ENCODE measurements around the gene DNAJC5.
A peak's percentile ranks its signal among the peaks of the same experiment; 100 is the strongest.

Gene DNAJC5

DNA sequence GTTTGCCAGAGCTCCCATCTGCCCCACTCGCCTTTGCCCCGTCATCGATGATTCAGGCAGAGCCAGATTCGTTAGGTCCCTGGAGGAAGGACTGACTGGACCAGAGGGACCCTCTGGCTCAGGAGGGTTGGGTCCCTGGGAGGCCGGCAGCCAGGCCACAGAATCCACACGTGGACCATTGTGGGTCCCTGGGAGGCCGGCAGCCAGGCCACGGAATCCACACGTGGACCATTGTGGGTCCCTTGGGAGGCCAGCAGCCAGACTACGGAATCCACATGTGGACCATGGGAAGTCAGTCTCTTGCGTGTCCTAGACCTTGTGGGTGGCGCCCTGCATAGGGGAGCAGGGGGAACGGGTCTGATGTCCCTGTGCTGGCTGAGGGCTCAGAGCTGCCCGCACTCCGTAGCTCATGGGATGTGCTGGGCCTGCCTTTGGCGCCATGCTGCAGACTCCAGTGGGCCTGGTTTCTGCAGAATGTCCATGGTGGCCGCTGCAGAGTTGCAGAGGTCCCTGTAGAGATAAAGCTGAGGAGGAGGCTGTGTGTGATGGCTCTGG, 37.8 kb downstream of the DNAJC5 start:
- H3K4me1 Mint-ChIP-seq (ENCODE audit: low read depth) = peaks cover 1% of the 10 kb centered on the region
- H3K9me3 Mint-ChIP-seq (ENCODE audit: low read depth) = no peaks in the 10 kb centered on the region
- H3K36me3 Mint-ChIP-seq = peaks cover 2% of the 10 kb centered on the region
- no peak overlapping the region for H3K27ac Mint-ChIP-seq
- H3K27me3 Mint-ChIP-seq = no peaks in the 10 kb centered on the region
- H3K4me3 Mint-ChIP-seq = no peak overlapping the region

- Mint-ChIP-seq H3K4me3 (no peak overlapping the region), H3K27me3 (no peaks in the 10 kb centered on the region), H3K27ac (no peak overlapping the region), H3K4me1 (ENCODE audit: low read depth) (peaks cover 1% of the 10 kb centered on the region), H3K9me3 (ENCODE audit: low read depth) (no peaks in the 10 kb centered on the region), H3K36me3 (peaks cover 2% of the 10 kb centered on the region)
These were observed 38.7 kb downstream of the DNAJC5 start for GRCh38 chr20:63933646-63934045.

DNA sequence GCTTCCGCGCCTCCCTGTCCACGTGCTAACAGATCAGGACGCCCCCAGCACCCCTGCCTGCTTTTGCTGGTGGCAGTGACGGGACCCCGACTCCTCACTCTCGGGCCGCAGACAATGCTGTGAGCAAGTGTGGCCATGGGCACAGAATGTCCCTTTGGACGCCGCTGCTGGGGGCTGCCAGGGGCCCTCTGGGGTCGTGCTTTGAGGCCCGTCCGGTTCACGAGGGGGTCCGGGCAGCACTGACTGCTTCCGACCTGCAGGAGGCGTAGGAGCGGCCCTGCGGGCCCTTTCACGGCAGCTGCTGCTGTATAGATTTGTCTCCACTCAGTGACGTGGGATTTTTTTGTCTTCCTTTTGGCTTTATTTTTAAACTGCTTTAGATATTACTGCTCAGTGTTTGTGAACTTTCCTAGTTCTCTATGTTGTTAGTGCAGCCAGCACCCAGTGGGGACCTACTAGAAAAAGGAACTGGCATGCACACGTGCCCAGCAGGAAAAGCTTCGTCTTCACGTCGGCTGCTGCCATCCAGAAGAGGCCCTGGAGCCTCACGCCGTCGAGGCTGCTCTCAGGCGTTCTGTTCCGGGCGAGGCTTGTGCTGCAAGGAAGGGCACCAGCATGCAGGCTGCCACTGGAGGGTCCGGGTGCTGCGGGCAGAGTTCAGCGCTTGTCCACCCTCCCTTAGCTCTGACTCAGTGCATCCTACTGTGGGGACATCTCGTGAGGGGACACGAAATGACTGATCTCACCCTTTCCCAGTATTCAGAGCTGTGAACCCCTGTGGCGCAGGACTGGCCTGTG, 39.5 kb downstream of the DNAJC5 start:
- Mint-ChIP-seq H3K36me3 (peaks cover 2% of the 10 kb centered on the region), H3K27me3 (no peaks in the 10 kb centered on the region), H3K27ac (no peak overlapping the region), H3K9me3 (ENCODE audit: low read depth) (no peaks in the 10 kb centered on the region), H3K4me3 (no peak overlapping the region), H3K4me1 (ENCODE audit: low read depth) (peaks cover 1% of the 10 kb centered on the region)

DNA sequence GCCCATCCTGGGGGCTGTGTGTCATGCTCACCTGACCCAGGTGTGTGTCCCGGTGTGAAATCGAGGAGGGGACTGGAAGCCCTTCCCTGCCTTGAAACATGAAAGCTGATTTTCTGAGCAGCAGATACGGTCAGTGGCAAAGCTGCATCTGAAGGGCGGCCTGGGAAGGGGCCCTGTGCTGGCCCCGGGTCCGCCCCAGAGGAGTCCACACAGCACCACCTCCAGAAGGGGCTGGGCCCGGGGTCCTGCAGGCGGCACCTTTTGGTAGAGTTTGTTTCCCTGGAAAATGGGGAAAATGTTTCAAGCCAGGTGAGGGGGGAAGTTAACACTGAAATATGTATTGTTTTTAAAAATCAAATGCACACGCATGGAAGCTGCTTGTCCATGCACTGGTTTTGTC, 40.5 kb downstream of the DNAJC5 start:
- H3K27ac Mint-ChIP-seq = no peak overlapping the region
- peaks cover 2% of the 10 kb centered on the region for H3K36me3 Mint-ChIP-seq
- no peaks in the 10 kb centered on the region for H3K9me3 Mint-ChIP-seq (ENCODE audit: low read depth)
- H3K4me1 Mint-ChIP-seq (ENCODE audit: low read depth) = peaks cover 1% of the 10 kb centered on the region
- no peaks in the 10 kb centered on the region for H3K27me3 Mint-ChIP-seq
- no peak overlapping the region for H3K4me3 Mint-ChIP-seq

DNA sequence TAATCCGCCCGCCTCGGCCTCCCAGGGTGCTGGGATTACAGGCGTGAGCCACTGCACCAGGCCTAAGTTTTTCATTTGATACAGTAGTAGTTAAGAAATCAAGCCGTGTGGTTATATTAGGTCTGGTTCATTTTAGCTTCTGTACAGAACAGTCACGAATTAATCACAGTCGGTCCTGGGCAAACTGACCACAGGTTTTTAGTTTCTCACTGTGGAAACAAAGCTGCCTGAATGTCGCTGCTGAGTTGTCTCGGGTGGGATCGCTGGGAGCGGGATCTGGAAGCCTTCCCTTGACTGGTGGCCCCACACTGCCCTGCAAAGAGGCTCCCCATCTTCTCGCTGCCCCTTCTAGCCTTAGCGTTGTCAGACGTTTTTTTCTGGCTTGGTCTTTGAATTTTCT, 42.7 kb downstream of the DNAJC5 start:
- peaks cover 2% of the 10 kb centered on the region for H3K36me3 Mint-ChIP-seq
- H3K4me3 Mint-ChIP-seq = no peak overlapping the region
- peaks cover 8% of the 10 kb centered on the region for H3K4me1 Mint-ChIP-seq (ENCODE audit: low read depth)
- no peak overlapping the region for H3K27ac Mint-ChIP-seq
- H3K9me3 Mint-ChIP-seq (ENCODE audit: low read depth) = no peaks in the 10 kb centered on the region
- no peaks in the 10 kb centered on the region for H3K27me3 Mint-ChIP-seq

- Mint-ChIP-seq H3K36me3 (peaks cover 2% of the 10 kb centered on the region), H3K4me3 (no peak overlapping the region), H3K27ac (no peak overlapping the region), H3K9me3 (ENCODE audit: low read depth) (no peaks in the 10 kb centered on the region), H3K4me1 (ENCODE audit: low read depth) (peaks cover 8% of the 10 kb centered on the region), H3K27me3 (no peaks in the 10 kb centered on the region)
These were observed 44.4 kb downstream of the DNAJC5 start for GRCh38 chr20:63939061-63939935.

- Mint-ChIP-seq H3K9me3 (ENCODE audit: low read depth) (no peaks in the 10 kb centered on the region), H3K4me1 (ENCODE audit: low read depth) (peaks cover 7% of the 10 kb centered on the region), H3K27me3 (no peaks in the 10 kb centered on the region), H3K4me3 (no peak overlapping the region), H3K27ac (no peak overlapping the region), H3K36me3 (peaks cover 2% of the 10 kb centered on the region)
These were observed 45.1 kb downstream of the DNAJC5 start for GRCh38 chr20:63940071-63940471.

- H3K4me3 Mint-ChIP-seq = no peak overlapping the region
- H3K27me3 Mint-ChIP-seq = no peaks in the 10 kb centered on the region
- H3K4me1 Mint-ChIP-seq (ENCODE audit: low read depth) = peaks cover 9% of the 10 kb centered on the region
- no peaks in the 10 kb centered on the region for H3K9me3 Mint-ChIP-seq (ENCODE audit: low read depth)
- peaks cover 2% of the 10 kb centered on the region for H3K36me3 Mint-ChIP-seq
- H3K27ac Mint-ChIP-seq = no peak overlapping the region
These were observed 45.7 kb downstream of the DNAJC5 start for GRCh38 chr20:63940472-63941266.

GRCh38 chr20:63941282-63942081, 46.6 kb downstream of the DNAJC5 start:
- H3K27ac Mint-ChIP-seq = no peak overlapping the region
- peaks cover 10% of the 10 kb centered on the region for H3K4me1 Mint-ChIP-seq (ENCODE audit: low read depth)
- no peaks in the 10 kb centered on the region for H3K9me3 Mint-ChIP-seq (ENCODE audit: low read depth)
- no peak overlapping the region for H3K4me3 Mint-ChIP-seq
- peaks cover 2% of the 10 kb centered on the region for H3K36me3 Mint-ChIP-seq
- H3K27me3 Mint-ChIP-seq = no peaks in the 10 kb centered on the region

DNA sequence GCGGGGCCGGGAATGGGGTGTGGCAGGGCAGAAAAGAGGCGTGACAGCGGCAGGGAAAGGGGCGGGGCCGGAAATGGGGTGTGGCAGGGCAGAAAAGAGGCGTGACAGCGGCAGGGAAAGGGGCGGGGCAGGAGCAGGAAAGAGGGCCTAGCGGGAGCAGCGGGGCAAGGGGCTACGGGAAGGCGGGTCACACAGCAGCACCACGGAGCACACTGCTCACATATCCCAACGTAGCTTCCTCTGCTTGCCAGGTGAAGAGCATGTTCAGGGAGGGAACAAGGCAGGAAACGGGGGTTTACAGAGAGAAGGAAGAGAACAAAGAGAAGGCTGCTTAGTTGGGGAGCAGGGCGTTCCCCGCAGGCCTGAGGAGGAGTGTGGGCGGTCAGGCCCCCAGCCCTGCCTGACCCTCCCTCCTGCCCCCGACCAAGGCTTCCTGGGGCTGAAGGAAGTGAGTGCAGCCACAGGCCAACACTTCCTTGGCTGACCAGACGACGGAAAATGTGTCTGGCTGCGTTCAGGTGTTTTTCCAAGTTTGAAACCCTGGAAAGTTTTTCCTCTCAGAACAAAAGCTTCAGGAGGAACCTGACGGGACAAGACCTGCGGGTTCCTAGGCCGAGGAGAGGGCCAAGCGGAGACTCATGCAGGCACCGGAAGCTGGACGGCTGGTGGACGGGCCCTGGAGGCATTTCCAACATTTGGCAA, 47.5 kb downstream of the DNAJC5 start:
- peak overlapping the region; percentile 70 for H3K27ac Mint-ChIP-seq

DNA sequence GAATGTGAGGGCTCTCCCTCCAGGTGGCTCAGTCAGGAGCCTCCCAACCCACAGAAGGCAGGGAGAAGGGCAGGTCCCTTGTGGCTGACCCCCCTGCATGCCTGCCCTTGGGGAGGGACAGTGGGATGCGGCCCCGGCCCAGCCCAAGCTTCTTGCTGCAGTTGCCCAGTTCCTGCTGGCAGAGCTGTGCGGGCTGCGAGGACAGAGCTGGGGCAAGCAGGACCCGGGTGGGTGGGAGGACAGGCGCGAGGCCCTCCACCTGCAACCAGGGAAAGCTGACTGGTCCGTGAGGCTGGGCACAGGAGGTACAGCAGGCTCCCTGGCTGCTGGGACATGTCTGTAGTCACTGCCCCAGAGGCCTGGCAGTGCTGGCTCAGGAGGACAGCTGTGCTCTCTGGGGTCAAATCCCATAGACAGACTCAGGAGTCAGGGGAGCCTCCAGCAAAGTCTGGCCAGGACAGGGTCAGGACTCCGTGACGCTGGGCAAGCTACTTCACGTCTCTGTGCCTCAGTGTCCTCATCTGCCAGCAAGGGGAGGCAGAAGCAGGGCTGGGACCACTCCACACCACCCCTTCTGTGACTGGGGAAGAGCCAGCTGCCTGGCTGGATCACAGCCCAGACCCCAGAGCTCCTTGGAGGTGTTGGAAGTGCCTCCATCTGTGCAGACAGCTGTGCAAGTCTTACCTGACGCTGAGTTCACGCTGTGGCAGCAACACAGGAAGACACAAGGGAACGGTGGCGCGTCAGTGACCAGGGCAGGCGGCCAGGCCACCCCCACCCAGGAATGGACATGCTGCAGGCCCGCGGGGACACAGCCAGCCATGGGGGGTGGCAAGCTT, 48.3 kb downstream of the DNAJC5 start:
- H3K4me3 Mint-ChIP-seq = no peak overlapping the region
- H3K4me1 Mint-ChIP-seq (ENCODE audit: low read depth) = peaks cover 24% of the 10 kb centered on the region
- no peaks in the 10 kb centered on the region for H3K9me3 Mint-ChIP-seq (ENCODE audit: low read depth)
- H3K36me3 Mint-ChIP-seq = no peaks in the 10 kb centered on the region
- H3K27ac Mint-ChIP-seq = no peak overlapping the region
- H3K27me3 Mint-ChIP-seq = no peaks in the 10 kb centered on the region

More for the DNA sequence above, 47.5 kb downstream of the DNAJC5 start:
- H3K27me3 Mint-ChIP-seq = no peaks in the 10 kb centered on the region
- peaks cover 2% of the 10 kb centered on the region for H3K36me3 Mint-ChIP-seq
- no peaks in the 10 kb centered on the region for H3K9me3 Mint-ChIP-seq (ENCODE audit: low read depth)
- peaks cover 17% of the 10 kb centered on the region for H3K4me1 Mint-ChIP-seq (ENCODE audit: low read depth)
- no peak overlapping the region for H3K4me3 Mint-ChIP-seq

GRCh38 chr20:63943808-63944077, 48.8 kb downstream of the DNAJC5 start:
- no peak overlapping the region for H3K4me3 Mint-ChIP-seq
- no peaks in the 10 kb centered on the region for H3K9me3 Mint-ChIP-seq (ENCODE audit: low read depth)
- H3K4me1 Mint-ChIP-seq (ENCODE audit: low read depth) = peaks cover 28% of the 10 kb centered on the region
- no peak overlapping the region for H3K27ac Mint-ChIP-seq
- no peaks in the 10 kb centered on the region for H3K27me3 Mint-ChIP-seq
- H3K36me3 Mint-ChIP-seq = no peaks in the 10 kb centered on the region
